PC-9 (cell line): ENCODE results near the gene MYLK.

Experiments
- EZH2 ChIP-seq: fragments of 200-600 bp; sonication (generic); IDR thresholded peaks from 2 replicates; pipeline ENCODE4 v1.8.0; 2017; ENCODE audit warnings: antibody characterized with exemption, low read depth
- TF ChIP-seq, protein P1 (sequence below): fragments of 200-600 bp; sonication (generic); conservative IDR thresholded peaks from 2 replicates; pipeline ENCODE4 v1.6.1; 2017; ENCODE audit warnings: mixed run types, antibody characterized with exemption, mild to moderate bottlenecking, moderate library complexity

DNA sequence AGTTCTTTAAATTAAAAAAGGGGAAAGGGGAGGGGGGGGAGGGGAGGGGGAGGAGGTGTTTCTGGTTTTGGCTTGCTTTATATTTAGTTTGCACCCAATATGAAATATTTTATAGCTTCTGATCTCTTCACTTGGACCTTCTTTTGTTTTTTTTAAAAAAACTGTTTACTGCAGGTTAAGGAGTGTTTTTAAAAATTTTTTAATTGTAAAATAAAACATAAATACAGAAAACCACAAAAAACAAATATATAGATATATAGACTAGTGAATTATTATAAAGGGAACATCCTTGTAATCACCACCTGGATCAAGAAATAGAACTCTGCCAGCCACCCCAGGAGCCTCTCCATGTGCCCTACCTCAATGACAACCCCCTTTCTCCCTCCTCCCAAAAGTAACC, 861 bp upstream of the MYLK start:
- TF ChIP-seq, protein P1, sequence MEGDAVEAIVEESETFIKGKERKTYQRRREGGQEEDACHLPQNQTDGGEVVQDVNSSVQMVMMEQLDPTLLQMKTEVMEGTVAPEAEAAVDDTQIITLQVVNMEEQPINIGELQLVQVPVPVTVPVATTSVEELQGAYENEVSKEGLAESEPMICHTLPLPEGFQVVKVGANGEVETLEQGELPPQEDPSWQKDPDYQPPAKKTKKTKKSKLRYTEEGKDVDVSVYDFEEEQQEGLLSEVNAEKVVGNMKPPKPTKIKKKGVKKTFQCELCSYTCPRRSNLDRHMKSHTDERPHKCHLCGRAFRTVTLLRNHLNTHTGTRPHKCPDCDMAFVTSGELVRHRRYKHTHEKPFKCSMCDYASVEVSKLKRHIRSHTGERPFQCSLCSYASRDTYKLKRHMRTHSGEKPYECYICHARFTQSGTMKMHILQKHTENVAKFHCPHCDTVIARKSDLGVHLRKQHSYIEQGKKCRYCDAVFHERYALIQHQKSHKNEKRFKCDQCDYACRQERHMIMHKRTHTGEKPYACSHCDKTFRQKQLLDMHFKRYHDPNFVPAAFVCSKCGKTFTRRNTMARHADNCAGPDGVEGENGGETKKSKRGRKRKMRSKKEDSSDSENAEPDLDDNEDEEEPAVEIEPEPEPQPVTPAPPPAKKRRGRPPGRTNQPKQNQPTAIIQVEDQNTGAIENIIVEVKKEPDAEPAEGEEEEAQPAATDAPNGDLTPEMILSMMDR, result no peak
- TF ChIP-seq EZH2, result no peak
